GM21576 (cell line): Measurements from ENCODE around the gene LRRC56.

Source experiments
- ATAC-seq: cut with Tn5 transposase; IDR thresholded peaks from one replicate; pipeline ENCODE4 v1.9.1; 2021; ENCODE audit warnings: mild to moderate bottlenecking, moderate library complexity; ENCODE audit not compliant: unreplicated experiment

Gene LRRC56

DNA sequence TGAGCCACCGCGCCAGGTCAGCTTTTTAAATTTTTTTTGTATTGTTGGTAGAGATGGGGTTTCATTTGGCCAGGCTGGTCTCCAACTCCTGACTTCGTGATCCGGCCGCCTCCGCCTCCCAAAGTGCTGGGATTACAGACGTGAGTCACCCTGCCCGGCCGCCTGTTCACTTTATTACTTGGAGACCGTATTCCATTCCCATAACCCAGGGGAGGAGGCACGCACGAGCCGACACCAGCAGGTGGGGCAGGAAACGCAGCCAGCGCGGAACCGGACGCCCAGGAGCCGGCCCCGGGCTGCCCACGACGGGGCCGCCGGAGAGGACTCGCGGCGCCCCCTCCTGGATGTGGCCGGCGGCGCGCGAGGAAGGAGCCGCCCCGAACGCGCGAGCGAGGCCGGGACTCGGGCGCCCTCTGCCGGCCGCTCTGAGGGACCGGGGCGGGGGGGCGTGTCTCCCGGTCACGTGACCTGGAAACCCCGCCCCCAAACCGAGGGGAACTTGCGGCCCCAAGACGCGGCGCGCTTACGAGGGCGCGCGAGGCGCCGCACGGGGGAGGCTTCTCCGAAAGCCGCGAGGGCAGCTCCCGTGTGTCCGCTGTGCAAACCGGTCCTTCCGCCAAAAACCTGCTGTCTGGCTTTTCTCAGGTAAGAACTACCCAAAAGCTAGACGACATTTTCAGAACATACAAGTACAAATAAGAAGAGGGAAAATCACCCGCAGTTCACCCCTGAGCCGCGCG lies 18.7 kb upstream of the LRRC56 start:
- peak; percentile 80 for ATAC-seq

- ATAC-seq = no peak
These were observed 16.7 kb upstream of the LRRC56 start for GRCh38 chr11:520428-521176.

GRCh38 chr11:521177-521688 lies 16.1 kb upstream of the LRRC56 start:
- no peak for ATAC-seq

GRCh38 chr11:526192-526591 lies 11.1 kb upstream of the LRRC56 start:
- ATAC-seq = no peak

GRCh38 chr11:528166-528814 lies 9.0 kb upstream of the LRRC56 start:
- no peak for ATAC-seq

DNA sequence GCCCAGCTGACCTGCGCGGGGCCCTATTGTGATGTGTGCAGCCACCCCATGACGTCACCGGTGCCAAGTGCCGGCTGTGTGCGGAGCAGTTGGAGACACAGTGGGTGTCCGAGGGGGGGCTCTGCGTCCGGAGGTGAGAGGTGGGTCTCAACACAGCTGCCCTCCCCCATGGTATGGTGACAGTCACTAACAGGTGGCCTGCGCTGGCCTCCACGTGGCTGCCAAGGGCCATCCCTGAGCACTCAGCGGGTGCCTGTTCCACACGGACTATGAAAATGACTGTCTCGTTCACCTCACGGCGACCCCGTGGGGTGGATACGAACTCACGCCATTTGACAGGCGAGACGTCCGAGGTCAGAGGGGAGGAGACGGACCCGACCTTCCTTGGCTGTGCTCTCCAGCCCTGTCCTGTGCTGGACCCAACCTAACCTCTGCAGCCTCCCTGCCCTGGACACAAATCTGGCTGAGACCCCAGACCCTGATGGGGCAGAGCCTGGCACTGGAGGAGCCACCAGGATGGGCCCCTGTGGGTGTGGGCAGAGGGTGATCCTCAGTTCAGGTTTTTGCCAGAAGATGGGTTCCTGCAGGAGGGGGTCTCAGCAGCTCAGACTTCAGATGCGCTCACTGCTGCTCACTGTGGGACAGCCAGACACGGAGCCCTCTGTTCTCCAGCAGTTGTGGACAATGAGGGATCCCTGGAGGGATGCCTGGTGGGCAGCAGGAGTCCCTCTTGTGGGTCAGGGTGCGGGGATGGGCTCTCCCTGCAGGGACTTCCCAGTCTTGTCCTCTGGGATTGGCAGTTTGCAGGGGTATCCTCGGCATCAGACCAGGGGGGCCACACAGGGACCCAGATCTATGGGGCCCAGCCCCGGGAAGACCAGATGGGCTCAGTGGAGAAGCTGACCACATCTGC lies 8.3 kb upstream of the LRRC56 start:
- no peak for ATAC-seq

DNA sequence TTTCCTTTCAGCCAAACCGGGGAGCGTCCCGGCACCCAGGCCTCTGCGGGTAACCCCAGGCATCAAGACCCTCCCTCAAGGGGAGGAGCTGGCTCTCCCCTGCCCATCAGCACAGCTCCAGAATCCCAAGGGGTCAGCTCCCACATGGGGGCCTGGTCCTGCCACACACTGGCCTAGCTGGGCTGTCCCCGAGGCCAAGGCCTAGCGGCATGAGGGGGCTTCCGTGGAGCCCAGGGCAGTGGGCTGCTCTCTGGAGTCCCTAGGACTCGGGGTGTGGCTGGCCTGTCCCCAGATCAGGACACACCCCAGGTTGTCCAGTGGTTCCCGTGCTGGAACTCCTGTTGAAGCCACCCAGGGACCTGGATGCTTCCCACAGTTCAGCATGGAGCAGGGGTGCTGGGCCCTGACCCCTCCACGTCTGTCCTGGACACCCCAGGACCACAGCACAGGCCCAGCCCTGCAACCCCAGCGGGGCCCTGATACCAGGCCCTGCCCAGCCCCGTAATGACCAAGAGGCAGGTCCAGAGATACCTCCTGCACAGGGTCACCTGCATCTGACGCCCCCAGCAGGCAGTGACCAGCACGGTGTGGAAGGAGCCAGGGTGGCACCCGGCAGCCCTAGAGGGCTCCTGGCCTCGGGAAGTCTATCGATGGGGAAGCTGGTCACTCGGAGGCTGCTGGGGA lies 7.5 kb upstream of the LRRC56 start:
- no peak for ATAC-seq

- no peak for ATAC-seq
These were observed 6.1 kb upstream of the LRRC56 start for GRCh38 chr11:530960-531831.

DNA sequence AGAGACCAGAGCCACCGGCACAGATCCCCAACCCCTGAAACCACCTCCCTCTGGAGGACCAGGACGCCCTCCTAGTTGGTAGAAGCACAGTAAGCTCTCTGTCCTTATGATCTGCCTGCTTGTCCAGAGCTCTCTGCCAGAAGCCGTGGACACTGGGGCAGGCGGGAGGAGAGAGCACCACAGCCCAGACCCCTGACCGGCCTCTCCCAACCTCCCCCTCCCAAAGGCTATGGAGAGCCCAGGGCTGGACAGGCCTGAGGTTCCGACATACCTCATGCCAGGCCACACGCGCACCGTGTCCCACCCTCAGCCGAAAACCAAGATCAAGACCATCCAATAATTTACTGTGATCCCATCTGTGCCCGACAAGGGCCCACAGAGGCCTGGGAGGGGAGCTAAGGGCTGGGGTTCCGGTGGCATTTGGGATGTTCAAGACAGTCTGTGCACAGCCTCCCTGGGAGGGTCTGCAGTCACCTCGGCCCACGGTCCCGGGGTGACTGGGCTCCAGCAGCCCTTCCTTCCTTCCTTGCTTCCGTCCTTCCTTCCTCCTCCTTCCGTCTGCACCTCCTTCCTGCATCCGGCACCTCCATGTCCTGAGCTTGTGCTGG lies 5.3 kb upstream of the LRRC56 start:
- no peak for ATAC-seq

GRCh38 chr11:532527-532985 lies 4.8 kb upstream of the LRRC56 start:
- ATAC-seq = no peak

- ATAC-seq = no peak
These were observed 4.2 kb upstream of the LRRC56 start for GRCh38 chr11:532986-533585.

DNA sequence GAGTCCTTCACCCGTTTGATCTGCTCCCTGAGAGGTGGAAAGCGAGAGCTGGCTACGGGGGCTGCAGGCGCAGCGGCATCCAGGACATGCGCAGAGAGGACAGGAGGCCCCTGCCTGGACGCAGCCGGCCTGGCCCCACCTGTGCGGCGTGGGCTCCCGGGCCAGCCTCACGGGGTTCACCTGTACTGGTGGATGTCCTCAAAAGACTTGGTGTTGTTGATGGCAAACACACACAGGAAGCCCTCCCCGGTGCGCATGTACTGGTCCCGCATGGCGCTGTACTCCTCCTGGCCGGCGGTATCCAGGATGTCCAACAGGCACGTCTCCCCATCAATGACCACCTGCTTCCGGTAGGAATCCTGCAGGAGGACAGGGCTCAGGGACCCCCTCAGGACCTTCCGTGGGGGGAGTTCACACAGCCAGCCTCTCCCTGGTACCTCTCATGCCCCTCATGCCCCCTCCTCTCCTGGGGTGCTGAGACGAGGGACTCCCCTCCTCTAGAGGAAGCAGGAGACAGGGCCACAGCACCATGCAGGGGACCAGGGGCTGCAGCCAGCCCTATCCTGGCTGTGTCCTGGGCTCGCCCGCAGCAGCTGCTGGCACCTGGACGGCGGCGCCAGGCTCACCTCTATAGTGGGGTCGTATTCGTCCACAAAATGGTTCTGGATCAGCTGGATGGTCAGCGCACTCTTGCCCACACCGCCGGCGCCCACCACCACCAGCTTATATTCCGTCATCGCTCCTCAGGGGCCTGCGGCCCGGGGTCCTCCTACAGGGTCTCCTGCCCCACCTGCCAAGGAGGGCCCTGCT lies 3.5 kb upstream of the LRRC56 start:
- no peak for ATAC-seq

DNA sequence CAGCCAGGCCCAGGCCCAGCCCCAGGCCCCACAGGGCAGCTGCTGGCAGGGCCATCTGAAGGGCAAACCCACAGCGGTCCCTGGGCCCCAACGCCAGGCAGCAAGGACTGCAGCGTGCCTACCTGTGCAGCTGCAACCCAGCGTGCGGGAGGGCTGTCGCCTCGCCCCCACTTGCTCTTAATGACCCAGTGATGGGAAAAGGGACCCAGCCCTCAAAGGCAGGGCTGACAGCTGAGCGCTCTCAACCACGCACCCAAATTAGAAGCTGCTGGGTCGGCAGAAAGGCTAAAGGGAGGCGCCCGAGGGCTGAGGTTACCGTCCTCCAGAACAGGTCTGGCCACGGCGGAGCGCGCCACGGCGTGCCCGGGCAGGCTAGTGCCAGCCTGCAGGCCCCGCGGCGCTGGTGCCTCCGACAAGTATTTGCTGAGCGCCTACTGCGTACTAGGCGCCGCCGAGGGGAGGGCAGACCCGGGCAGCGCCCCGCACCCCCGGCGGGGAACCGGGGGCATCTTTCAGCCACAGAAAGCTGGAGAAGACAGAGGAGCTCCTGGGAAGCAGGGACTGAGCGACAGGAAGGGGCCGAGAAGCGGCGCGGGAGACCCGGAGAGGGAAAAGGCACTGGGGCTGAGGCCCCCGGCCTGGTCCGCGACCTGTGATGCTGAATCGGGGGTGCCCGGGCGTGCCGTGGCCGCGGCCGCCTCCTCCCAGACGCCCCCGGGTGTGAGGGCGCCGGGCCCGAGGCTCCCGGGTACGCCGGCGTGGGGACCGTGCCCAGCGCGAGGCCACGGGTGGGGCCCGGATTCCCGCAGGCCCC lies 2.7 kb upstream of the LRRC56 start:
- no peak for ATAC-seq

GRCh38 chr11:535210-535518 lies 2.2 kb upstream of the LRRC56 start:
- ATAC-seq = no peak

GRCh38 chr11:535519-536454 lies 1.5 kb upstream of the LRRC56 start, which contains the start of gene HRAS:
Gene HRAS, minus strand, starts transcription at chr11:535576.
- peak; percentile 63 for ATAC-seq
